ENCODE data around the gene NOL6. TPM values are rescaled to one million over a fixed set of nuclear protein-coding genes. Genes with fewer than 3 reads are reported as not detected.

NOL6 gene
- total and polyA plus RNA-seq, 2 experiments from 2014 or later = 25.0 to 58.4 TPM

- Histone ChIP-seq H3K9me2 (ENCODE audit: insufficient read depth) (no peaks in the 10 kb centered on the region), H3K36me3 (ENCODE audit: insufficient read depth) (peaks cover 9% of the 10 kb centered on the region), H3K27me3 (ENCODE audit: insufficient read depth) (no peaks in the 10 kb centered on the region), H3K27ac (ENCODE audit: low read depth) (no peak overlapping the region), H3K4me2 (peak overlapping the region; percentile 96), H3K79me2 (replicated peaks; ENCODE audit: insufficient read depth) (peaks cover 24% of the 10 kb centered on the region), H3K4me1 (ENCODE audit: insufficient read depth) (peaks cover 4% of the 10 kb centered on the region; the same call in 1 of the 2 replicates), H3F3A (replicated peaks; ENCODE audit: low read depth) (0 out of 2 replicates have a peak, but pooled peaks cover 3% of the 10 kb centered on the region), H4K20me1 (replicated peaks; ENCODE audit: insufficient read depth) (no peaks in the 10 kb centered on the region), H3K4me3 (peak overlapping the region; percentile 96), H2AFZ (no peak overlapping the region)
- no peak for TF ChIP-seq ZNF114 (CRISPR knock-in tag; IDR thresholded peaks at IDR 0.05)
- no peak for TF ChIP-seq STAT1 (IDR thresholded peaks at IDR 0.05; ENCODE audit: unreplicated experiment)
- TF ChIP-seq POLR2AphosphoS5 (IDR thresholded peaks at IDR 0.05; ENCODE audit: low read depth) = no peak
- TF ChIP-seq ZNF331 (CRISPR knock-in tag; IDR thresholded peaks at IDR 0.05; ENCODE audit: low read depth) = no peak
- TF ChIP-seq CTCF (conservative IDR thresholded peaks at IDR 0.05; ENCODE audit: low read depth in 2 of 2) = no peak
- TF ChIP-seq EZH2 (IDR thresholded peaks at IDR 0.05; ENCODE audit: low read depth, unreplicated experiment) = no peak
- TF ChIP-seq NANOG (IDR thresholded peaks at IDR 0.05; ENCODE audit: borderline replicate concordance) = no peak
- TF ChIP-seq EZH2phosphoT487 (IDR thresholded peaks at IDR 0.05; ENCODE audit: unreplicated experiment) = no peak
- TF ChIP-seq ETS1 (IDR thresholded peaks at IDR 0.05) = no peak
- no peak for TF ChIP-seq CREB1 (CRISPR knock-in tag; IDR thresholded peaks at IDR 0.05; ENCODE audit: low read depth)
- TF ChIP-seq, protein P1, sequence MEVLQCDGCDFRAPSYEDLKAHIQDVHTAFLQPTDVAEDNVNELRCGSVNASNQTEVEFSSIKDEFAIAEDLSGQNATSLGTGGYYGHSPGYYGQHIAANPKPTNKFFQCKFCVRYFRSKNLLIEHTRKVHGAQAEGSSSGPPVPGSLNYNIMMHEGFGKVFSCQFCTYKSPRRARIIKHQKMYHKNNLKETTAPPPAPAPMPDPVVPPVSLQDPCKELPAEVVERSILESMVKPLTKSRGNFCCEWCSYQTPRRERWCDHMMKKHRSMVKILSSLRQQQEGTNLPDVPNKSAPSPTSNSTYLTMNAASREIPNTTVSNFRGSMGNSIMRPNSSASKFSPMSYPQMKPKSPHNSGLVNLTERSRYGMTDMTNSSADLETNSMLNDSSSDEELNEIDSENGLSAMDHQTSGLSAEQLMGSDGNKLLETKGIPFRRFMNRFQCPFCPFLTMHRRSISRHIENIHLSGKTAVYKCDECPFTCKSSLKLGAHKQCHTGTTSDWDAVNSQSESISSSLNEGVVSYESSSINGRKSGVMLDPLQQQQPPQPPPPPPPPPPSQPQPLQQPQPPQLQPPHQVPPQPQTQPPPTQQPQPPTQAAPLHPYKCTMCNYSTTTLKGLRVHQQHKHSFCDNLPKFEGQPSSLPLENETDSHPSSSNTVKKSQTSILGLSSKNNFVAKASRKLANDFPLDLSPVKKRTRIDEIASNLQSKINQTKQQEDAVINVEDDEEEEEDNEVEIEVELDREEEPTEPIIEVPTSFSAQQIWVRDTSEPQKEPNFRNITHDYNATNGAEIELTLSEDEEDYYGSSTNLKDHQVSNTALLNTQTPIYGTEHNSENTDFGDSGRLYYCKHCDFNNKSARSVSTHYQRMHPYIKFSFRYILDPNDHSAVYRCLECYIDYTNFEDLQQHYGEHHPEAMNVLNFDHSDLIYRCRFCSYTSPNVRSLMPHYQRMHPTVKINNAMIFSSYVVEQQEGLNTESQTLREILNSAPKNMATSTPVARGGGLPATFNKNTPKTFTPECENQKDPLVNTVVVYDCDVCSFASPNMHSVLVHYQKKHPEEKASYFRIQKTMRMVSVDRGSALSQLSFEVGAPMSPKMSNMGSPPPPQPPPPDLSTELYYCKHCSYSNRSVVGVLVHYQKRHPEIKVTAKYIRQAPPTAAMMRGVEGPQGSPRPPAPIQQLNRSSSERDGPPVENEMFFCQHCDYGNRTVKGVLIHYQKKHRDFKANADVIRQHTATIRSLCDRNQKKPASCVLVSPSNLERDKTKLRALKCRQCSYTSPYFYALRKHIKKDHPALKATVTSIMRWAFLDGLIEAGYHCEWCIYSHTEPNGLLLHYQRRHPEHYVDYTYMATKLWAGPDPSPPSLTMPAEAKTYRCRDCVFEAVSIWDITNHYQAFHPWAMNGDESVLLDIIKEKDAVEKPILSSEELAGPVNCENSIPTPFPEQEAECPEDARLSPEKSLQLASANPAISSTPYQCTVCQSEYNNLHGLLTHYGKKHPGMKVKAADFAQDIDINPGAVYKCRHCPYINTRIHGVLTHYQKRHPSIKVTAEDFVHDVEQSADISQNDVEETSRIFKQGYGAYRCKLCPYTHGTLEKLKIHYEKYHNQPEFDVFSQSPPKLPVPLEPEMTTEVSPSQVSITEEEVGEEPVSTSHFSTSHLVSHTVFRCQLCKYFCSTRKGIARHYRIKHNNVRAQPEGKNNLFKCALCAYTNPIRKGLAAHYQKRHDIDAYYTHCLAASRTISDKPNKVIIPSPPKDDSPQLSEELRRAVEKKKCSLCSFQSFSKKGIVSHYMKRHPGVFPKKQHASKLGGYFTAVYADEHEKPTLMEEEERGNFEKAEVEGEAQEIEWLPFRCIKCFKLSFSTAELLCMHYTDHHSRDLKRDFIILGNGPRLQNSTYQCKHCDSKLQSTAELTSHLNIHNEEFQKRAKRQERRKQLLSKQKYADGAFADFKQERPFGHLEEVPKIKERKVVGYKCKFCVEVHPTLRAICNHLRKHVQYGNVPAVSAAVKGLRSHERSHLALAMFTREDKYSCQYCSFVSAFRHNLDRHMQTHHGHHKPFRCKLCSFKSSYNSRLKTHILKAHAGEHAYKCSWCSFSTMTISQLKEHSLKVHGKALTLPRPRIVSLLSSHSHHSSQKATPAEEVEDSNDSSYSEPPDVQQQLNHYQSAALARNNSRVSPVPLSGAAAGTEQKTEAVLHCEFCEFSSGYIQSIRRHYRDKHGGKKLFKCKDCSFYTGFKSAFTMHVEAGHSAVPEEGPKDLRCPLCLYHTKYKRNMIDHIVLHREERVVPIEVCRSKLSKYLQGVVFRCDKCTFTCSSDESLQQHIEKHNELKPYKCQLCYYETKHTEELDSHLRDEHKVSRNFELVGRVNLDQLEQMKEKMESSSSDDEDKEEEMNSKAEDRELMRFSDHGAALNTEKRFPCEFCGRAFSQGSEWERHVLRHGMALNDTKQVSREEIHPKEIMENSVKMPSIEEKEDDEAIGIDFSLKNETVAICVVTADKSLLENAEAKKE (CRISPR knock-in tag; IDR thresholded peaks at IDR 0.05) = no peak
- TF ChIP-seq JUNB (IDR thresholded peaks at IDR 0.05; ENCODE audit: unreplicated experiment) = no peak
- TF ChIP-seq, protein P2, sequence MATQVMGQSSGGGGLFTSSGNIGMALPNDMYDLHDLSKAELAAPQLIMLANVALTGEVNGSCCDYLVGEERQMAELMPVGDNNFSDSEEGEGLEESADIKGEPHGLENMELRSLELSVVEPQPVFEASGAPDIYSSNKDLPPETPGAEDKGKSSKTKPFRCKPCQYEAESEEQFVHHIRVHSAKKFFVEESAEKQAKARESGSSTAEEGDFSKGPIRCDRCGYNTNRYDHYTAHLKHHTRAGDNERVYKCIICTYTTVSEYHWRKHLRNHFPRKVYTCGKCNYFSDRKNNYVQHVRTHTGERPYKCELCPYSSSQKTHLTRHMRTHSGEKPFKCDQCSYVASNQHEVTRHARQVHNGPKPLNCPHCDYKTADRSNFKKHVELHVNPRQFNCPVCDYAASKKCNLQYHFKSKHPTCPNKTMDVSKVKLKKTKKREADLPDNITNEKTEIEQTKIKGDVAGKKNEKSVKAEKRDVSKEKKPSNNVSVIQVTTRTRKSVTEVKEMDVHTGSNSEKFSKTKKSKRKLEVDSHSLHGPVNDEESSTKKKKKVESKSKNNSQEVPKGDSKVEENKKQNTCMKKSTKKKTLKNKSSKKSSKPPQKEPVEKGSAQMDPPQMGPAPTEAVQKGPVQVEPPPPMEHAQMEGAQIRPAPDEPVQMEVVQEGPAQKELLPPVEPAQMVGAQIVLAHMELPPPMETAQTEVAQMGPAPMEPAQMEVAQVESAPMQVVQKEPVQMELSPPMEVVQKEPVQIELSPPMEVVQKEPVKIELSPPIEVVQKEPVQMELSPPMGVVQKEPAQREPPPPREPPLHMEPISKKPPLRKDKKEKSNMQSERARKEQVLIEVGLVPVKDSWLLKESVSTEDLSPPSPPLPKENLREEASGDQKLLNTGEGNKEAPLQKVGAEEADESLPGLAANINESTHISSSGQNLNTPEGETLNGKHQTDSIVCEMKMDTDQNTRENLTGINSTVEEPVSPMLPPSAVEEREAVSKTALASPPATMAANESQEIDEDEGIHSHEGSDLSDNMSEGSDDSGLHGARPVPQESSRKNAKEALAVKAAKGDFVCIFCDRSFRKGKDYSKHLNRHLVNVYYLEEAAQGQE (IDR thresholded peaks at IDR 0.05; ENCODE audit: unreplicated experiment) = no peak
- peak overlapping the region; percentile 96 for H3K4me3 Mint-ChIP-seq
- H3K36me3 Mint-ChIP-seq (ENCODE audit: low read depth) = peaks cover 52% of the 10 kb centered on the region
- DNase-seq (ENCODE audit: low spot score) = no peak
- ATAC-seq = no peak
- H3K9me3 Mint-ChIP-seq = no peaks in the 10 kb centered on the region
- H3K27ac Mint-ChIP-seq = no peak overlapping the region
- H3K4me1 Mint-ChIP-seq = peaks cover 4% of the 10 kb centered on the region; the same call in 1 of the 3 replicates
- H3K27me3 Mint-ChIP-seq (ENCODE audit: insufficient read depth, low read depth, poor library complexity) = peaks cover 13% of the 10 kb centered on the region
These were observed 1.4 kb downstream of the NOL6 start for GRCh38 chr9:33472171-33472880.

All from GM23338 (cell line).